Nephron progenitor cell (in vitro differentiated cells): Measurements from ENCODE around the gene MTR.

Source experiments
- DNase-seq: peaks from one replicate; pipeline ENCODE4 v3.0.0; 2021
- H3K27ac Mint-ChIP-seq: 2 replicates; pipeline ENCODE4 v1.8.0; 2021; ENCODE audit warnings: mild to moderate bottlenecking, moderate library complexity, mixed read lengths
- H3K27me3 Mint-ChIP-seq: 2 replicates; pipeline ENCODE4 v1.8.0; 2021; ENCODE audit warnings: mild to moderate bottlenecking, low read depth, mixed read lengths; ENCODE audit not compliant: poor library complexity
- H3K36me3 Mint-ChIP-seq: 2 replicates; pipeline ENCODE4 v1.8.0; 2021; ENCODE audit warnings: low read depth, mixed read lengths
- H3K4me1 Mint-ChIP-seq: 2 replicates; pipeline ENCODE4 v1.8.0; 2021; ENCODE audit warnings: mixed read lengths
- H3K4me3 Mint-ChIP-seq: 2 replicates; pipeline ENCODE4 v1.8.0; 2021; ENCODE audit warnings: mild to moderate bottlenecking, moderate library complexity, mixed read lengths
- H3K9me3 Mint-ChIP-seq: 2 replicates; pipeline ENCODE4 v1.8.0; 2021; ENCODE audit warnings: mild to moderate bottlenecking, moderate library complexity, mixed read lengths
- TF ChIP-seq, protein P1 (sequence below): fragments of 200-600 bp; sonication (generic); IDR thresholded peaks from 2 replicates; pipeline ENCODE4 v1.5.0; 2021; ENCODE audit warnings: antibody characterized with exemption

The MTR gene

DNA sequence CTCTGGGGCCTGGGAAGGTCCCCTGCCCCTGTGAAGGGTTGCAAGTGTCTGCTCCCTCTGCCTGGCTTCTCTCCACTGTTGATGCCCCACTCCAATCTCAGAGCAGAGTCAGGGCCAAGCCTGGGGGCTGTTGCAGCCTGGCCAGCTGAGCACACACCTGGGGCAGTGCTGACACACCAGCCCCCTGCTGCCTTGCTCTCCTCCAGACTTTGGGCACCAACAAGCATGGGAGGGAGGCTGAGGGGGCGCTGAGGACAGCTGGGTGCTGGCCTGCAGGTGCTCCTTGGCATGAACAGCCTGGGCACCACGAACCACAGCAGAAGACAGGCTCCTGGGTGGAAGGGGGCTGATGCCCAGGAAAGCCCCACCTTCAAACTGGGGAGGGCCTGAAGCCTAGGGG, 9.6 kb upstream of the MTR start:
- no peaks in the 10 kb centered on the region for H3K4me1 Mint-ChIP-seq
- no peaks in the 10 kb centered on the region for H3K36me3 Mint-ChIP-seq
- no peaks in the 10 kb centered on the region for H3K9me3 Mint-ChIP-seq
- H3K4me3 Mint-ChIP-seq = no peak overlapping the region
- H3K27ac Mint-ChIP-seq = no peak overlapping the region
- H3K27me3 Mint-ChIP-seq = peaks cover 19% of the 10 kb centered on the region
- TF ChIP-seq, protein P1, sequence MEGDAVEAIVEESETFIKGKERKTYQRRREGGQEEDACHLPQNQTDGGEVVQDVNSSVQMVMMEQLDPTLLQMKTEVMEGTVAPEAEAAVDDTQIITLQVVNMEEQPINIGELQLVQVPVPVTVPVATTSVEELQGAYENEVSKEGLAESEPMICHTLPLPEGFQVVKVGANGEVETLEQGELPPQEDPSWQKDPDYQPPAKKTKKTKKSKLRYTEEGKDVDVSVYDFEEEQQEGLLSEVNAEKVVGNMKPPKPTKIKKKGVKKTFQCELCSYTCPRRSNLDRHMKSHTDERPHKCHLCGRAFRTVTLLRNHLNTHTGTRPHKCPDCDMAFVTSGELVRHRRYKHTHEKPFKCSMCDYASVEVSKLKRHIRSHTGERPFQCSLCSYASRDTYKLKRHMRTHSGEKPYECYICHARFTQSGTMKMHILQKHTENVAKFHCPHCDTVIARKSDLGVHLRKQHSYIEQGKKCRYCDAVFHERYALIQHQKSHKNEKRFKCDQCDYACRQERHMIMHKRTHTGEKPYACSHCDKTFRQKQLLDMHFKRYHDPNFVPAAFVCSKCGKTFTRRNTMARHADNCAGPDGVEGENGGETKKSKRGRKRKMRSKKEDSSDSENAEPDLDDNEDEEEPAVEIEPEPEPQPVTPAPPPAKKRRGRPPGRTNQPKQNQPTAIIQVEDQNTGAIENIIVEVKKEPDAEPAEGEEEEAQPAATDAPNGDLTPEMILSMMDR = no peak
- DNase-seq = no peak

DNA sequence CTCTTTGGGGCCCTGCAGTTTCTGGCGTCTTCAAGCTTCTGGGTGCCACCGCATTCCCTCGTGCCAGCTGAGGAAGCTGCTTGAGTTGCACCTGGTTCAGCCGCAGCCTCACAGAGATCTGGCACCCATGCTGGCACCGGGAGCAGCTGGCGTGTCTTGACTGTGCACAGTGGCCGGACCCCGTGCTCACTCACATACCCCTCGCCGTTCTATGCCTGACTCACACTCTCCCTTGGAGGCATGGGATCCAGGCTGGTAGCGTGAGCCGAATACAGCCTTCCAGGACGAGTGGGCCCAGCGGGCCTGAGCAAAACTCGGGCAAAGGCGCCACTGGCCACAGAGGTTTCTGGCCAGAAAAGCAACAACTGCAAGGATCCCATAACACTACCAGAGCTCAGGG, 8.6 kb upstream of the MTR start:
- H3K27ac Mint-ChIP-seq = no peak overlapping the region
- no peaks in the 10 kb centered on the region for H3K9me3 Mint-ChIP-seq
- no peak for DNase-seq
- TF ChIP-seq, protein P1 = no peak
- no peaks in the 10 kb centered on the region for H3K36me3 Mint-ChIP-seq
- H3K27me3 Mint-ChIP-seq = peaks cover 29% of the 10 kb centered on the region
- no peak overlapping the region for H3K4me3 Mint-ChIP-seq
- H3K4me1 Mint-ChIP-seq = no peaks in the 10 kb centered on the region

DNA sequence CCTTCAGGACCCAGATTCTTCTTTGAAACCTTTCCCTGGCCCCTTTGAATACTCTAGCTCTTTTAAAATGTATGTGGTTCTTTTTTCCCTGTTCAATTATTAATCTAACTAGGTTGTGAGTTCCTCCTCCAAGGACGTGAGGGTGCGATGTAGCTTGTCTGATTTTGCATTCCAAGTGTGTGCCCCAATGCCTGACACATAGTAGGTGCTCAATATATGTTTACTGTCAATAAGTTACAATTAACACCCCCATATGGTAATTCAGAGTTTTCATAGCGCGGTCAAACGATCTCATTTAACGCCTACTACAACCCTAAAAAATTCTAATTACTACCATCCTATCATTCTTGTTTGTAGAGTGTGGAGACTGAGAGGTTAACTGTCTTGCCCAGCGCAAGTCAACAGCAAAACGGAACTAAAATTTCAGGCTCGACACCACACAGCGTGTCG, 482 bp upstream of the MTR start:
- peaks cover under 1% of the 10 kb centered on the region for H3K36me3 Mint-ChIP-seq
- H3K27me3 Mint-ChIP-seq = peaks cover 34% of the 10 kb centered on the region
- TF ChIP-seq, protein P1 = no peak
- H3K27ac Mint-ChIP-seq = no peak overlapping the region
- peaks cover 38% of the 10 kb centered on the region for H3K4me1 Mint-ChIP-seq
- H3K4me3 Mint-ChIP-seq = peak overlapping the region; percentile 94
- no peaks in the 10 kb centered on the region for H3K9me3 Mint-ChIP-seq
- DNase-seq = no peak

DNA sequence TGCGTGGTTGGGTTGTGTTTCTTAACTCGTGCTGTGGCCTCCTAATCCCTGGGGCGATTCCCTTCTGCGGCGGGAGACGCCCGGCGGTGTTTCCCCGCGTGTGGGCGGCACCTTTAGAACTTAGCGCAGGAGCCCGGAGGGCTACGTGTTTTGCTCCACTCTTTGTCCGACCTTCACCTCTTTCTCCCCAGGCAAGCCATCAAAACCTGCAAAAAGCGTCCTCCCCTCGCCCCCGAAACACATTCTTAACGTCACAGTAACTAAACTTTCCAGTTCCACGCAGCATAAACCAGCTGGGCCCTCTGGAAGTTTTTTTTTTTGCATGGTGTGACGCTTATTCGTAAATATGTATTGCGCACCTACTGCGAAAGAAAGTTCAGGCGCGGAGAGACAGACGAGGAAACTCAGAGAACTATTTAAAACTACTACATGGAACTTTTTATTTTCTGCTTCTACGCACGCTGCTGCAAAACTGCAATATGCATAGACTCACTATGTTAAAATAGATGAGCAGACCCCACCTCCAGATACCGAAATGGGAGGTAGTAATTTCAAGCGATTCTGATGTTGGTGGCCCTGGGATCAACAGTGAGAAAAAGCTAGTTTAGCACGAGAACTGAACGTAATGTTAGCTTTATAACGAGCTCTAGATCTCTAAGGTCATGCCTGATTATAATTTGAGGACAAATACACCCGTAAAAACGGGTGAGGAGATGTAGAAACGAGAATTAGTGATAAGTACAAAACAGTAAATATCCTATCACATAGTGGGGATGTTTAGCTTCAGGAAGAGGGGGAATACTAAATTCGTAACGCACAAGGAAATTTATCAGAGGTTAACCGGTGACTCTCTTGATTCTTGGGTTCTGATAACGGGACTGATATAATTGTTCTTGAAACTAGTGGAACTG, 920 bp downstream of the MTR start:
- TF ChIP-seq, protein P1 = no peak
- DNase-seq = no peak
- Mint-ChIP-seq H3K4me3 (peak overlapping the region; percentile 94), H3K4me1 (peaks cover 46% of the 10 kb centered on the region), H3K27ac (peak overlapping the region; percentile 37), H3K36me3 (peaks cover 5% of the 10 kb centered on the region), H3K9me3 (no peaks in the 10 kb centered on the region), H3K27me3 (peaks cover 23% of the 10 kb centered on the region)

DNA sequence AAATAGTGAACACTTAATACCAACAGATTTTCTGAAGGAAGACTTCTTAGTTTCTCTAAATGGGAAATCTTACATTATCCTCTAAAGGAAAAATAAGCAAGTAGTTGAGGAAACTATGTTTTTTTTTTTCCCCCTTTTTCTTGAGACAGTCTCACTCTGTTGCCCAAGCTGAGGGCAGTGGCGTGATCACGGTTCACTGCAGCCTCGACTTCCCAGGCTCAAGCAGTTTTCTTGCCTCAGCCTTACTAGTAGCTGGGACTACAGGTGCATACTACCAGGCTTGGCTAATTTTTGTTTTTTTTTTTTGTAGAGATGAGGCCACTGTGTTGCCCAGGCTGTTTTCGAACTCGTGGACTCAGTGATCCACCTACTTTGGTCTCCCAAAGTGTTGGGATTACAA, 3.9 kb downstream of the MTR start:
- H3K9me3 Mint-ChIP-seq = no peaks in the 10 kb centered on the region
- H3K27me3 Mint-ChIP-seq = peaks cover 6% of the 10 kb centered on the region
- H3K4me3 Mint-ChIP-seq = no peak overlapping the region
- peak; percentile 15 for DNase-seq
- H3K27ac Mint-ChIP-seq = no peak overlapping the region
- TF ChIP-seq, protein P1 = no peak
- peaks cover 18% of the 10 kb centered on the region for H3K36me3 Mint-ChIP-seq
- H3K4me1 Mint-ChIP-seq = peaks cover 60% of the 10 kb centered on the region
